Small intestine (tissue), 7 donors: ENCODE data around the gene MEIKIN. TPM values are rescaled to one million over a fixed set of nuclear protein-coding genes. Genes with fewer than 3 reads are reported as not detected.

ENCODE experiments used
- DNase-seq, 2 donors: peaks; one replicate each; pipeline versions ENCODE4 v3.0.0 to v3.0.0-alpha.2; 2013
- FAIRE-seq: peaks from 2 replicates; lab custom pipeline; 2012; peaks lifted over from hg19 to GRCh38; lab: Jason Lieb, UNC
- H3K27ac ChIP-seq, 3 donors: one replicate each; pipeline ENCODE4 v1.5.1; 2013; ENCODE audit warnings: low read length in 2 of 3, mild to moderate bottlenecking in 2 of 3, control low read depth in 1 of 3, inconsistent platforms in 1 of 3, low read depth in 1 of 3, moderate library complexity in 1 of 3
- H3K27me3 ChIP-seq, 3 donors: one replicate each; pipeline ENCODE4 v1.6.1; 2013; ENCODE audit warnings: low read length in 3 of 3, inconsistent platforms in 1 of 3; ENCODE audit not compliant: control insufficient read depth in 3 of 3, insufficient read depth in 3 of 3
- H3K36me3 ChIP-seq, 3 donors: one replicate each; pipeline ENCODE4 v1.6.1; 2013; ENCODE audit warnings: low read length in 3 of 3, inconsistent platforms in 1 of 3, low read depth in 1 of 3, mild to moderate bottlenecking in 1 of 3, moderate library complexity in 1 of 3; ENCODE audit not compliant: control insufficient read depth in 3 of 3, insufficient read depth in 2 of 3
- H3K4me1 ChIP-seq, 3 donors: one replicate each; pipeline ENCODE4 v1.6.1; 2013; ENCODE audit warnings: low read length in 2 of 3, inconsistent platforms in 1 of 3, low read depth in 1 of 3, mild to moderate bottlenecking in 1 of 3, moderate library complexity in 1 of 3; ENCODE audit not compliant: control insufficient read depth in 3 of 3, insufficient read depth in 2 of 3
- H3K4me3 ChIP-seq, 3 donors: one replicate each; pipeline ENCODE4 v1.5.1; 2013; ENCODE audit warnings: low read length in 3 of 3, control low read depth in 1 of 3, inconsistent platforms in 1 of 3, low read depth in 1 of 3, mild to moderate bottlenecking in 1 of 3, moderate library complexity in 1 of 3
- H3K9me3 ChIP-seq, 2 donors: one replicate each; pipeline ENCODE4 v1.6.1; 2013; ENCODE audit warnings: low read depth in 1 of 2, low read length in 1 of 2; ENCODE audit not compliant: control insufficient read depth in 2 of 2, insufficient read depth in 1 of 2
- WGBS, 3 donors: extraction: QIAGEN DNeasy Blood & Tissue Kit; methylation state at CpG; one replicate each; pipeline ENCODE4 v1.1.7; 2013; 5-methylcytosine and 5-hydroxymethylcytosine counted together
- polyA plus RNA-seq, 4 donors: library from polyadenylated mRNA; stranded (reverse) in 3 of 4; unstranded in 1 of 4; fragments of 200-250 nt in 3 of 4; fragments of 120-200 nt in 1 of 4; gene quantifications; one replicate each; pipeline versions ENCODE4 v1.2.1 to v1.2.3, GENCODE V29; 2013
- donor health status: healthy with polysubstance abuse.
- donor health status: control.
- donor health status: control.
- donor health status: Bipolar disorder and iron deficiency.
- donor health status: healthy.

MEIKIN gene
- polyA plus RNA-seq, 4 donors = 3.8 TPM; not detected in 3

GRCh38 chr5:131988601-131989000, 43.1 kb upstream of the MEIKIN start:
- H3K27ac ChIP-seq = no peak overlapping the region
- no peaks in the 10 kb centered on the region for H3K36me3 ChIP-seq
- no peaks in the 10 kb centered on the region for H3K9me3 ChIP-seq
- no peak overlapping the region for H3K4me3 ChIP-seq
- no peaks in the 10 kb centered on the region for H3K27me3 ChIP-seq
- no peak for DNase-seq
- FAIRE-seq = no peak
- H3K4me1 ChIP-seq = peaks cover 0 to 7% (median under 1%) of the 10 kb centered on the region in 3 donors
- WGBS, 3 donors = 85 to 91% (median 90%) methylated on average over 6 of the region's 6 CpGs

- Histone ChIP-seq H3K36me3 (no peaks in the 10 kb centered on the region), H3K27me3 (no peaks in the 10 kb centered on the region), H3K4me3 (no peak overlapping the region), H3K27ac (no peak overlapping the region), H3K9me3 (no peaks in the 10 kb centered on the region), H3K4me1 (no peaks in the 10 kb centered on the region)
- DNase-seq (no peak), FAIRE-seq (no peak)
- WGBS, 3 donors = 67 to 70% (median 70%) methylated on average over 3 of the region's 3 CpGs
Observed at GRCh38 chr5:131987251-131987650, 41.8 kb upstream of the MEIKIN start.

GRCh38 chr5:131986161-131986912, 40.9 kb upstream of the MEIKIN start:
- FAIRE-seq (no peak), DNase-seq (no peak)
- no peaks in the 10 kb centered on the region for H3K36me3 ChIP-seq
- H3K27ac ChIP-seq = no peak overlapping the region
- 84 to 95% (median 91%) methylated on average over 7 to 8 of the region's 8 CpGs for WGBS, 3 donors
- H3K4me3 ChIP-seq = no peak overlapping the region
- H3K9me3 ChIP-seq = no peaks in the 10 kb centered on the region
- H3K4me1 ChIP-seq = no peaks in the 10 kb centered on the region
- no peaks in the 10 kb centered on the region for H3K27me3 ChIP-seq

- Histone ChIP-seq H3K36me3 (no peaks in the 10 kb centered on the region), H3K4me1 (no peaks in the 10 kb centered on the region), H3K27ac (no peak overlapping the region), H3K9me3 (no peaks in the 10 kb centered on the region), H3K4me3 (no peak overlapping the region), H3K27me3 (no peaks in the 10 kb centered on the region)
- FAIRE-seq (no peak), DNase-seq (no peak)
- 96 to 99% (median 97%) methylated on average over 8 of the region's 8 CpGs for WGBS, 3 donors
Observed at GRCh38 chr5:131984956-131985665, 39.6 kb upstream of the MEIKIN start.

- WGBS, 3 donors = 66 to 98% (median 95%) methylated on average over 2 of the region's 2 CpGs
- H3K27me3 ChIP-seq = no peaks in the 10 kb centered on the region
- no peak overlapping the region for H3K4me3 ChIP-seq
- no peak for FAIRE-seq
- no peaks in the 10 kb centered on the region for H3K9me3 ChIP-seq
- DNase-seq = no peak
- no peaks in the 10 kb centered on the region for H3K36me3 ChIP-seq
- no peaks in the 10 kb centered on the region for H3K4me1 ChIP-seq
- no peak overlapping the region for H3K27ac ChIP-seq
Observed at GRCh38 chr5:131983244-131983771, 37.8 kb upstream of the MEIKIN start.

GRCh38 chr5:131981516-131981915, 36.1 kb upstream of the MEIKIN start:
- Histone ChIP-seq H3K4me3 (no peak overlapping the region), H3K4me1 (no peaks in the 10 kb centered on the region), H3K27ac (no peak overlapping the region), H3K36me3 (no peaks in the 10 kb centered on the region), H3K9me3 (no peaks in the 10 kb centered on the region), H3K27me3 (no peaks in the 10 kb centered on the region)
- WGBS, 3 donors = 80 to 86% (median 81%) methylated on average over 4 of the region's 4 CpGs
- FAIRE-seq (no peak), DNase-seq (no peak)

- Histone ChIP-seq H3K4me3 (no peak overlapping the region), H3K27me3 (no peaks in the 10 kb centered on the region), H3K27ac (no peak overlapping the region), H3K36me3 (no peaks in the 10 kb centered on the region), H3K4me1 (no peaks in the 10 kb centered on the region), H3K9me3 (no peaks in the 10 kb centered on the region)
- WGBS, 3 donors = 87 to 95% (median 90%) methylated on average over 4 of the region's 4 CpGs
- FAIRE-seq (no peak), DNase-seq (no peak)
Observed at GRCh38 chr5:131980696-131981095, 35.2 kb upstream of the MEIKIN start.

- 79 to 95% (median 85%) methylated on average over 4 of the region's 4 CpGs for WGBS, 3 donors
- no peak for FAIRE-seq
Observed at GRCh38 chr5:131979816-131980215, 34.4 kb upstream of the MEIKIN start.

More at GRCh38 chr5:131979816-131980215, 34.4 kb upstream of the MEIKIN start:
- H3K27ac ChIP-seq = no peak overlapping the region
- no peak overlapping the region for H3K4me3 ChIP-seq
- H3K9me3 ChIP-seq = no peaks in the 10 kb centered on the region
- no peak for DNase-seq
- H3K4me1 ChIP-seq = peaks cover 0 to 7% (median 3%) of the 10 kb centered on the region in 3 donors
- no peaks in the 10 kb centered on the region for H3K36me3 ChIP-seq
- no peaks in the 10 kb centered on the region for H3K27me3 ChIP-seq
